ENCODE results near the gene RAB11FIP4.

RAB11FIP4 gene

DNA sequence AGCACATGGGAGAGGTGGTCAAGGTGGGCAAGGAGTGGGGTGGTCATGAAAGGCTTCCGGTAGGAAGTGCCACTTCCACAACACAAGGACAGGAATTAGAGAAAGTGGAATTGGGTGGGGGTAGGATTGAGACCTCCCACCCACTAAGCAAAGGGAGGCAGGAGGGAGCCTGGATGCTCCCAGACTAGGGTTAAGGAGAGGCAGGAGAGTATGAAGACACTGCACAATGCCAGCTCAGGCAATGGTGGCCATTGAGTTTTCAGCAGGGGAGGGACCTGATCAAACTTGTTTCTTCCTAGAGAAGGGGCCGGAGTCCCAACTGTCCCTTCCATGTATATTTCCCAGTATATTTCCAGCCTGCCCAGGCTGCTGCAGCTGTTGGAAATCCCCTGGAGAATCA, 3.1 kb upstream of the RAB11FIP4 start:
- DNase-seq: no peak

DNA sequence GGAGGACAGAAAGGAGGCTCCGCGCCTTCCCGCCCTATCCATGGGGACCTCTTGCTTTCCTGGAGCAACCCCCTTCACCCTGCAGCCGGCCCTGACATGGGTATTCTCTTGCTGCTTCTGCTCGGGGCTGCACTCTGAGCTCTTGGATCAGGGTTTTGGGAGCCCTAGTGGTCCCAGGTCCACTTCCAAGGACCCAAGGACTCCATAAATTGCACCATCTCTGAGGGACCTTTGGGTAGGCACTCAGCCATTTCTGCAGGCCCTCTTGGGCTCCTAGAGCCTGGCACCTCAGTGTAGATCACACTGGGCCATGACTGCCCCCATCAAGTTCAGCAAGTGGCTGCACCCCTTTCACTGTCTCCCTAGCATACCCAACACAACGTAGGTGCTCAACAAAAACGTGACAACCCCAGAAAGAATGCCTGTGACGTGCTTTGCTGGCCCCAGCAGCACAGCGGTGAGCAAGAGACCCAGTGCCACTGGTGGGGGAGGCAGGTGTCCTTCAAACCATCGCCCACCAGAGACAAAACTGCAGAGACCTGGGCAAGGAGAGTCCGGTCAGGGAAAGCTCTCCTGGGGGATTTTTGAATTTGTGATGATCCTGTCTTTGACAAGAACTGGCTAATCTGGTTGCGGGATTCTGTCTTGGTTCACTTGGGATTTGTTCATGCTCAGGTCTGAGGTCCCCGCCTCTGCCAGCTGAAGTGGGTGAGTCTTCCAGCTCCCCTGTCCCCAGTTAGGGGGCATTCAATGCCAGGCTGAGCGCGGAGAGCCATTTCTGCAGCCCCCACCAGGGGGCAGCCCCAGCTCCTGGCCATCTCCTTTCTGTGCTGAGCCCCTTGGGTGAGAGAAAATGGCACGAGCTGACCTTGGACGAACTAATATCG, 2.5 kb upstream of the RAB11FIP4 start:
- DNase-seq: no peak

DNA sequence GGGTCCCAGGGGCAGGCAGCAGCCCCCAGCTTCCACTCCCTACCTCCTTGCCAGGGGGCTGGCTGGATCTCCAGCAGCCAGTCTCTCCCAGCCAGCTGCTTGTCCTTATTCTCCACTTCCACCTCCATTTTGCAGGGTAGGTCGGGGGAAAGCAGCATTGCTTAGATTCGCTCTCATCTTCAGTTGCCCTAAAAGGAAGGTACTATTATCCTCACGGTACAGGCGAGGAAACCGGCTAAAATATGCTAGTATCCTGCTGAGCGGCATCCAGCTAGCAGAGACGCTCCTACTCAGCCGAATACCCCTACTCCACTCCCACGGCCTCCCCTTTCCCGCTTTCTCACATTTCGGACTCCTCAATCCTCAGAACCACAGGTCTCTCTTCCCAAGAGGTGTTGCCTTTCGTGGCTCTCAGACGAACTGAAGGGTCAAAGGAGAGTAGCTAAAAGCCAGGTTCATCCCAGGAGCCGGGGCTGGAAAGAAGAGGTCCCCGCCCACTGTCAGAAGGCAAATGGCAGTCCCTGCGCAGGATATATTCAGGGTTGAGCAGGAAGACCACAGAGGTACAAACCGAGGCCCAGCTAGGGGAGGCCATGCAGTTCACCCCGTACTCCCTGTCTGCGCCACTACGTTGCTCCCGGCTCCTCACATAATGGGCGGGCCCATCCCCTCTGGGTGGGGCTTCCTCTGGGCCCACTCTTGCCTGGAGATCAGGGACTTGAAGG, 1.7 kb upstream of the RAB11FIP4 start:
- DNase-seq: no peak

DNA sequence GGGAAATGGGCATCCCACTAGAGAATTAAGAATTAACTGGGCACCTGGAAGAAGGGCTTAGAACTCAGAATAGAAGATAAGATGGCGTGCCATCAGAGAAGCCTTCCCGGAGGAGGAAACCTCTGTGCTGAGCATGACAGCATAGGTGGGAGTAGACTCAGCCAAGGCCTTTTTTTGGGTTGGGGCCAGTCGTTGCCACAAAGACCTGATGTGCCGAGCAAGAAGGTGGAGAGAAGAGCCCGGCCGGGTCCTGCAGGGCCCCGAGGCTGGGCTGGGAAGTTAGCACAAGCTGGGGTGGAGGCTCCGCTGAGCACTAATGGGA, 1.1 kb upstream of the RAB11FIP4 start:
- no peak for DNase-seq

DNA sequence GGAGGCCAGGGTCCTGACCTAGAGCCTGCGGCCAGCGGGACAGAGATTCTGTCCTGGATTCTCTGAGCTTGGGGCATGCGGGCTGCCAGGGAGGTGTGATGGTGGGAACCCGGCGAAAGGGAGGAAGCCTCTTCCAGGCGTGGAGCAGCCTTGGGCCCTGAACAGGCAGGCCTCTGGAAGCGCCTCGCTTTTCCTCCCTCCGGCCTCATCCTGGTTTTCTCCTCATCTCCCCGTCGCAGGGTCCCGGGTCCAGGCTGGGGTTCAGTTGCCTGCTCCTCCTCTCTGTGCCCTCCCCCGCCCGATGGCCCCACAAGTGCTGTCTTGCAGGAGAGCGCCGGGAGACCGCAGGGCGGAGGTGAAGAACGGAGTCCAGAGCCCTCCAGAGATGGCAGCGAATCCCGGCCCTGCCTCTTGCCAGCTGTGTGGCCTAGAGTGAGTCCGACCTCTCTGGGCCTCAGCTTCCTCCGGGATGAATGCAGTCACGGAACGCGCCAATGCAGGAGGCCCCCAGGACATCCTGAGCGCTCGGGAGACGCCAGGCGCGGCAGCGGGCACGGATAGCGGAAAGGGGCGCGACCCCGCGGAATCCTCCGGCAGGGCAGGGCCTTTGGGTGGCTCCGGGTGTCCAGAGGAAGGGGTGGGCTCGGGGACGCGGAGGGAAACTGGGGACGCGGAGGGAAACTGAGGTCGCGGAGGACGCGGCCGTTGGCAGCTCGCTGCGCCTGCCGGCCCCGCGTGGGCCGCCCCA, 553 bp upstream of the RAB11FIP4 start:
- DNase-seq: no peak

DNA sequence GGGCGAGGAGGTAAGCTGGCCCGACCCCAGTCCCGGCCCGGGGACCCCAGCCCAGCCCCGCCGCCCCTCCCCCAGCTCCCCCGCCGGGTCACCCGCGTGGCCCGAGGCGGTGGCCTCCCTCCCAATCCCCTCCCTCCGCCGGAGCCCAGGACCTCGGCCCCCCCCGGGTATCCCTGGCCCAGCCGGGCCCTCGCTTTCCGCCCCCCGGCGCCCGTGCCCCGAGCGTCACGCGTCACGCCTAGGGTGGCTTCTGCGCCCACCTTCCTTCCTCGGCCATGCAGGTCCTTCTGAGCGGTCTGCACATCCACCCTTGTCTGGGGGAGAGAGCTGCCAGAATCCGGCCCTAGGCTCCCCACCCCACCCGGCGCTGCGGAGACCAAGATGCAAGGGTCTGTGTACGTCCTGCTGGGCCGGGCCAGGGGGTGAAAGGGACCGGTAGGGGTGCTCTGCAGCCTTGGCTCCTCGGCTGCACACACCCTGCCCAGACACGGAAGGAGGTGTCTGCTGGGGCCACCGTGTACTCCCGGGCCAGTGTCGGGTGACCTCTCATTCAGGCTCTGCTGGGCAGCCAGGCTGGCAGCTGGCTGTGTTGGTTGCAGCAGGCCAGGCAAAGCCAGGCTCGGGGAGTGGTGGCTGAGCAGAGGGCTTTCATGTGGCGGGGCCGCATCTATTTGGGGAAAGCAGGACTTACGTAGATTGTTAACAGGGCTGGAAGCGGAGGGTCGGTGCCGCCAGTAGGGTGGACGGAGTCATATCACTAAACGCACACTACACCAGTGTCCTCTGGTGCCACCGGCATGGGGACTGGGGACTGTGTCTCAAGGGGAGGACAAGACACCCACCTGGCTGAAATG, 754 bp downstream of the RAB11FIP4 start:
- no peak for DNase-seq

DNA sequence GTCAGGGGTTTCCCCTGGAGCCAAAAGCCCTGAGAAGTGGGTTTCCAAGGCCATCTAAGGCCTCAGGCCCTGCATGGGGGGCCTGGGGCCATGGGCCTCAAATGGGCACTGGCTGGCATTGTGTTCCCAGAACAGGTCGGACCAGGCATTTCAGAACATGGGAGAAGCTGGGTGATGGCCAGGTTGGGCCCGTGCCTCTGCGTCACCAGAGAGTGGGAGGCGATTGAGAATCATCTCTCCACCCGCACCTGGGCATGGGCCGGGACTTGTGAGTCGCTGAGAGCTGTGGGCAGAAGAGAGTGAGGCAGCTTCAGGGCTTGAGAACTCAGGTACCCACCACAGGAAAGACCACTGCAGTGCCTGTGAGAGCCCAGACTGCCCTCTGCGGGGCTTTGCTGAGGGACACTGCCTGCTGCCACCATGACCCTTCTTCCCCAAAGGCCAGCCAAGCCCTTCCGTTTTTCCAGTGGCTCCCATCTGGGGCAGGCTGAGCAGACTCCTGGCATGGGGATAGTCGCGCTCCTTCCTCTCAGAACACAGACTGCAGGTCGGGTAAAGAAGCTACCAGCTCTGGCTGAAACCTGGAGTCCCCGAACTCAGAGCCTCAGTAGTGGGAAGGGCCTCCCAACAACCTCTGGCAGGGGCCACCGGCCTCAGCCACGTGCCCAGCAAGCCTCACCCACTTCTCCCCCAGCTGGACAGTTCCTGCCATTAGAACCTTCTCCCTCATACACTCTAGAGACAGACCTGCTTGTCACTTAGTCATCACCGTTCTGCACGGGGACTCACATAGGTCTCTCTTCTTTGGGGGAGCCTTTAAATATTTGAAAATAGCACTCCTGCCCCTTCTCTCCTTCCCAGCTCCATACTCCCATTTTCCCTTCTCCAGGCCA, 1.6 kb downstream of the RAB11FIP4 start:
- DNase-seq: no peak

DNA sequence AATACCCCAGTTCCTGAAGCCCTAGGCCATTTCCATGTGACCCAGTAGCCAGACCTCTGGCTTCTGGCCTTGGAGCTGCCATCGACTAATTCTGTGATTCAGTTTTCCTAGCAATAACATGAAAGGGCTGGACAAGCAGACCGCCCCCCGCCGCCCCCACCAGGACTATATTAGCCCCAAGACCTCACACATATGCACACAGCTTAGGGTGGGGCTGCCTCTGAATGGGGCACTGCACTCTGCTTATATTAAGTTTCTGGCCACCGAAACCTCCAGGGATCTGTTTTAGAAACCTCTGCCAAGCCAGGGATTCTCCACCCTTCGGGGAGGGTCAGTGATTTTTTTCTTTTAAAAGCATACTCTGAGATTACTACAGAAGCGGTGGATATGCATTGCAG, 2.3 kb downstream of the RAB11FIP4 start:
- no peak for DNase-seq

DNA sequence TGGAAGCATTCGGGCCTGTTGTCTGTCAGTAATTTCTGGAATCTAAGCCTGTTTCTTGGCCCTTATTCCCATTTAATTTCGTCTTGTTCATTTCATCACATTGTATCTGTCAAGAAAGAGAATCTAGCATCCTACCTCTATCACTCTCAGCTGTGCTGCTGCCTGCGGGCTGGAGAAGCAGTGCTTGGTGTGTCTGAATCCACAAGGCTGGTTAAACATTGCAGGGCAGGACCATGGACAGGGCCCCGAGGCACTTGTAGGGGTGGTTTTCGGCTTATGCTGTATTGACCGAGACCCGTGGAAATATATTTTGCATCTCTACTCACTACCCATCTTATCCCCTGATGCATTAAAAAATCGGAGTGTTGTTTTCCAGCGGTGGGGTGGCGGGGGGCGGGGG, 3.1 kb downstream of the RAB11FIP4 start:
- DNase-seq: no peak

DNA sequence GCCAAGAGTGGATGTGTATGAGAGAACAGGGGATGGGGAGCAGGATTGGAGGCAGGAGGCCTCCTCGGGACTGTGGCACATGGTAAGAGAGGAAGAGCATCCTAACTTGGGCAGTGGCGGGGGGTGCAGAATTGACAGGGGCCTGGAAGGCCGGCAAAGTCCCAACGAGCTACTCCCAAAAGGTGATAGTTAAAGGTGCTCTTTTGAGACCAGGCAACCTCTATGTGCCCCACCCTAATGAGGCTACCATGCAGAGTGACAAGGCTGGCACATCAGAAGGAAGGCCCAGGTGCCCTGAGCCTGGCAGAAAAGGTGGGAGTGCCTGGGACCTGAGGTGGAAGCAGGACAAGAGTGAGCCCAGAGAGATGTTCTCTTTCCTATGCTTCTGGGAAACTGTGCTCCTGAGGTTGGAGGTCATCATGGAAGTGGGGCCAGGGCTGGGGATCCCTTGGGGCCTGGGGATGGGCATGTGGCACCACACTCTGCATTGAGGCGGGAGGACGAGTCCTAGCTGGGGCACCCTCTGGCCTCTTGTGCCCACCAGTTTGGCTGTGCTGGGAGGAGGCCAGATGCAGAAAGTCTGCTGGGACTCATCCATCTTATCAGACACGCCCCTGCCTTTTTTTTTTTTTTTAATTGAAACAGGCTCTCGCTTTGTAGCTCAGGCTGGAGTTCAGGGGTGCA, 5.9 kb downstream of the RAB11FIP4 start:
- DNase-seq: no peak

DNA sequence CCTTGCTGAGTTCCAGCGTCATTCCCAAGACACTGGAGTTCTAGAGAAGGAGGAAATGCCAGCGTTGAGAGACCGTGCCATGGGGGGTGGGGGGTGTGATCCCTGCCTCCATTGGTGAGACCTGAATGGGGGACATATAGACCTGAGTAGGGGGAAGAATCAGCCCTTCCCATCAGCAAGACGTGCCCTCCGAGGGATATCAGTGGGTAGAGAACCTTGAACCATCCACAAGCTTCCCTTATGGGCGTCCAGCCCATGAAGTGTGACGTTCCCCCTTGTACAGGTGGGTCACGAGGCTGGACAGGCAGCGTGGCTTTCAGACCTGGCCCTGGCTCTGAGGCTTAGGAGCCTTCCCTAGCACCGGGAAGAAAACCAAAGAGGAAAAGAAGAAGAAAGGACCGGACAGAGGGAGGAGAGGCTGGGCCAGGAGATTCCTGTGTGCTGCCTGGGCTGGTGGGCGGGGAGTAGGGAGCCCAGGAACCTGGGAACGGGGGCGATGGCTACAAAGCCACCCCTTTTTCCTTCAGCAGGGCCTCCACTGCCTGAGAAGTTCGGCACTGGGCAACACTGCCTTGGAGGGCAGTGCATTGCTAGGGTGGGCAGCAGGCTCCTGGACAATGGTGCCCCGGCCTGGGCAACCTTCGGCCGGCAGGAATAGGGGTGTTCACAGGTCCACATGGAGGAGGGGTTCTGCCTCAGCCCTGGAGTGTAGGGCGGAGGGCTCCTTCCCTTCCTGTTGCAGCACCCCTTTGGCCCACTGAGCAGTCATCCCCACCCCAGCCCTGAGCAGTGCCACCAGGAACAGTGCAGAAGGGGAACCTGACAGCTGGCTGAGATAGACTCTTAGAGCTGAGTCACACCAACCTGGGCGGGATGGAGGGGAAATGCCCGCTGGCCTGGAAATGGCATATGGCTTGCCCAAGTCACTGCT, 7.2 kb downstream of the RAB11FIP4 start:
- DNase-seq: no peak

DNA sequence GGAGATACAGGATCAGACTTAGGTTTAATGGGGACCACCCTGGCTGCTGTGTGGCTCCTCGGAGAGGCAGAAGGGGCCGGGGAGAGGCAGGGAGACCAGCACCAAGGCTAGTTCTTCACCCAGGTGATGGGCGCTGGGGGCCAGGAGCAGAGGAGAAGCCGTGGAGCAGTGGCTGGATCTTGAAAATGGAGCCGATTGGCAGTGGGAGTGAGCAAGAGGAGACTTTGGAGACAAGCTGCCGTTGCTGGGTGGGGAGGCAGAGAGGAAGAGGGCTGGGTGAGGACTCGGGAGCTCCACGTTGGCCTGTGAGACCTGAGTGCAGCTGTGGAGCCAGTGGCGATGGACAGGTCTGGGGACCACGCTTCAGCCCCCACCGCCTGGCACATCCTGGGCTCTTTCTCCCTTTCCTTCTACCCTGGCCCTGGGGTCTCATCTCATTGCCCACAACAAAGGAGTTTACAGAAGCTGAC, 9.0 kb downstream of the RAB11FIP4 start:
- DNase-seq: no peak

DNA sequence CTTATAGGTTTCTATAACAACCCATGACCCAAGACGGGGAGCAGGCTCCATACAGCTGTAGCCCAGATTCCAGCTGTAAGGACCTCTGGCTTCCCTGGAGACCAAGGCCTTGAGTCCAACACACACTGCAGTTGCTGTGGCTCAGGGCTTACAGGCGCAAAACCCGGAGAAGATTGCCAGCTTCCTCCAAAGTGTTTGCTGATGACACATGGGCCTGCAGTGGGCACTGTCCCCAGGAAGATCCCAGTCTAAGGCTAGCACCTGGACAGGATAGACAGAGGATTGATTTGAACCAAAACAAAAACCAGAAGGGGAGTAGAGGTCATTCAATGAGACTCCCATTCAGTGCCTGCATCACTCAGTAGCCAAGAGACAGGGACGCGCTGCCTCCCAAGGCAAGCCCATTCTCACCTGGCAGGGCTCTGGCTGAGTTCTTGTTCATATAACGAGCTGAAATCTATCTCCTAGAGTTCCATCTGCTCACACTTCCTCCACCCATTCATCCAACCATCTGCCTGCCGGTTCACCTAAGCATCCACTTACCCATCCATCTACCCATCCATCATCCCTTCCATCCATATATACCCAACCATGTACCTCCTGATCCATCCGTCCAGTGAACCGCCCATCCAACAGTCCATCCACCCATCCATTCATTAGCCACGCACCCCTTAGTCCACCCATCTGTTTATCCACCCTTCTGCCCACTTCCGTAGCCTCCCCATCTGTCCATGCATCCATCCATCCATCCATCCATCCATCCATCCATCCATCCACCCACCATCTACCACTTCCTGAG, 10.2 kb downstream of the RAB11FIP4 start:
- no peak for DNase-seq

DNA sequence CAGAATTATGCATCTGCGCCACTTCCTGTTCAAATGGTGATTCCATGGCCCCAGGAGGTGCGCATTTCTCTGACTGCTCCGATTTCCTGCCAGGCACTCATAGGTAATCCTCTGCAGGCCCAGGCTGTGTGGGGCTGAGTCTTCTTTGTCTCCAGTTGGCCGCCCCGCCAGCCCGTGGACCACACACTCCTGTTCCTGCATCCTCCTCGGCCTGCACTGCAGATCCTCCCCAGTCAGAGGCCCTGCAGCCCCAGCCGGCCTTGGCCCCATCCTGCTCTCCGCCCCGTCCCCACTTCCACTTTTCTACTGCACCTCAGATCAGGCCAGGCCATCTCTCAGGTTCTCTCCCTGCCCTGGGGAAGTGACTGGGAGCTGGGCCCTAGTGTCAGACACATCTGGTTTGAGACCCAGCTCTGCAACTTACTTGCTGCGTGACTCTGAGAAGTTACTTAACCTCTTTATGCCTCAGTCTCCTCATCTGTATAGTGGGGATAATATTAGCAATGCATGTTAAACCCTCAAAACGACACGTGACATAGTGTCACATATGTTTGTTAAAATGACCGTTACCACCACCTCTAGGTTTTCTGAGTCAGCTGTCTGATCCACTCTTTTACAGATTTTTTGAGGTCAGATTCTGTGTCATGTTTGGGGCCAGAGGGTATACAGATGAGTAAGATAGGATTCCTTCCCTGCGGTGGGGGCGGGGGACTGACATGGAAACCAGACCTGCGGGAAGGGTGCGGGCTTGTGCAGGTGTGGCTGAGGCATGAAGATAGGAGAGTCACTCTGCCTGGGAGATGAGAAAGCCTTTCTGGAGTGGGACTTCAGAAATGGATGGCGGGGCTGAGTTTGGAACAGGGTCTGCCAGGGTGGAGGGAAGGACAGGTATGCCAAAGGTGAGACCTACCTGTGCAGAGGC, 12.8 kb downstream of the RAB11FIP4 start:
- DNase-seq: no peak

DNA sequence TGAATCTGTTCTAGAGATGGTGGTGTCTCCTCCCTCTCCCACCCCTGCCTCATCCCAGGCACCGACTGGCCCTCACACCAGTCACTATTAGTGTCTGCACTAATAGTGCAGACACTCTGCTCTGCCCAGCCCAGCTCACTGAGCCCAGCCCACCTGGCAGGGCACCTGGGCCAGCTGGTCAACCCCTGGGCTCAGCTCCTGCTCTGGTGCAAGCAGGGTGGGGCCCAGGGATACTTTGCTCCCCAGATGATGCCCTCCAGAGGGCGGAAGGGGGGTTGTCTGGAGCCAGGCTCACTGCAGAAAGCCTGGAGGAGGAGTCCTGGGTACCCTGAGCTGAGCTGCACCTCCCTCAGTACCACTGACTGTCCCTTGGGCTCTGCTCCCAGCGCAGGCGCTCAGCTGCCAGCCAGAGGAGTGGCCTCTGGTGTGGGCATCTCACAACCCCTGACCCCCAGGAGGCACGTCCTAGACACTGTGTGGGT, 14.5 kb downstream of the RAB11FIP4 start:
- no peak for DNase-seq

DNA sequence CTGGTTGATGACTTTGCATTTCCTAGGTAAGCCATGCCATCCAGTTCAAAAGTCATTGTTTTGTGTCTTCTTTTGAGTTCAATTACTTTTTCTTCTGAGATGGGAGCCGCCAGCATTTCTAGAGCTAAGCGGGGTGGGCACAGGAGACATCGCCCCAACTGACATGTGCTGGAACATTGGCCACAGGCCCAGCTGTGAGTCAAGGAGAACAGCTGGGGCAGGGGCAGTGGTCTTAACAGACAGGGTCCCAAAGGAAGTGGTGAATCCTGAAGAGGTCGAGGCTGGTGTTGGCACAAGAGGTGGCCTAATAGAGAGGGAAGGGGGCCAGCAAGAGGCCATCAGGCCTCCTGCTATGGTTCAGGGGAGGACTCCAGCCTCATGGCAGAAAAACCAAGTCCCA, 17.1 kb downstream of the RAB11FIP4 start:
- no peak for DNase-seq

DNA sequence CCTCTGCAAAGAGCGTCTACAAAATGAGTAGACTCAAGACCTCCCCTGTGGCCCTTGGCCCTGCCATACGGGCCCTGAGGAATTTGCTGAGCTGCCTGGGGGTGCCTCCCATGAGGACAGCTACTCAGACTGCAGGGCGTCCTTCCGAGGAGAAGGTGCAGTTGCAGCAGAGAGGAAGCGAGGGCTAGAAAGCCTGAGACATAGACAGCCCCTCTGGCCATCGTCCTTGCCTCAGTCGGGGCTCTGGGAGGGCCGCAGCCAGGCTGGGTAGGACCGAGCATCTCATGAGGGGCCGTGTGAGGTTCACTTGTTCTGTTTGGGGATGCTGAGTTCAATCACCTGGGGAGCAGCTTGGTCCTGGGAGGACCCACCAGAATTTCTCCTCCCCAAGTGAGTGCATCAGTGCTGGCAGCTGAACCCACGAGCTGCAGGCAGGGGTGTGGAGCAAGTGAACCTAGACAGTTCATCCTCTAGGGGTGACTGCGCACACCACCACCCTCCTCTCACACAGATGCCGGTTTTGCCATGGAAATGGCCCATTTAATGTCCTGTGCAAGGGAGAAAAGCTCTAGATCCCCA, 20.3 kb downstream of the RAB11FIP4 start:
- no peak for DNase-seq

Data from activated CD4-positive, alpha-beta T cell treated with anti-CD3 and anti-CD28 coated beads for 1 hour (primary cell).